Endothelial cell of umbilical vein (primary cell): ENCODE results near the gene EIF4A3.

Source experiments
- CTCF ChIP-seq, 2 donors: IDR thresholded peaks; 1 replicate in 1 of 2; 2 replicates in 1 of 2; pipeline ENCODE4 v1.5.1; 2011; ENCODE audit warnings: low read length in 2 of 2, mild to moderate bottlenecking in 2 of 2, moderate library complexity in 2 of 2, control low read depth in 1 of 2, inconsistent platforms in 1 of 2, low read depth in 1 of 2; ENCODE audit not compliant: insufficient read depth in 1 of 2; ENCODE audit errors: extremely low read depth in 1 of 2
- EZH2 ChIP-seq: IDR thresholded peaks from 2 replicates; pipeline ENCODE4 v1.6.1; 2012; ENCODE audit warnings: borderline replicate concordance, low read depth, mild to moderate bottlenecking, moderate library complexity, low read length, inconsistent platforms; ENCODE audit not compliant: severe bottlenecking
- FOS ChIP-seq: IDR thresholded peaks from 2 replicates; pipeline ENCODE4 v1.6.1; 2011; ENCODE audit warnings: mild to moderate bottlenecking, low read length, moderate library complexity, borderline replicate concordance; ENCODE audit not compliant: insufficient read depth
- GATA2 ChIP-seq: IDR thresholded peaks from 2 replicates; pipeline ENCODE4 v1.7.0; 2011; ENCODE audit warnings: low read depth, mild to moderate bottlenecking, moderate library complexity, mixed read lengths, low read length; ENCODE audit not compliant: insufficient read length, insufficient read depth
- JUN ChIP-seq: IDR thresholded peaks from 2 replicates; pipeline ENCODE4 v1.6.1; 2011; ENCODE audit warnings: borderline replicate concordance, low read depth; ENCODE audit not compliant: insufficient read length, insufficient read depth
- MYC ChIP-seq: IDR thresholded peaks from one replicate; pipeline ENCODE4 v1.6.1; 2011; ENCODE audit warnings: mild to moderate bottlenecking, low read depth, low read length
- POLR2A ChIP-seq: IDR thresholded peaks from 2 replicates; pipeline ENCODE4 v1.6.1; 2012; ENCODE audit warnings: low read depth, mild to moderate bottlenecking, control low read depth, low read length
- POLR2AphosphoS5 ChIP-seq: IDR thresholded peaks from 2 replicates; pipeline ENCODE4 v1.6.1; 2012; ENCODE audit warnings: low read depth, mild to moderate bottlenecking, control low read depth, low read length, moderate library complexity; ENCODE audit not compliant: insufficient read depth
- TF ChIP-seq, protein P1 (sequence below): IDR thresholded peaks from 2 replicates; pipeline ENCODE4 v1.6.1; 2011; ENCODE audit not compliant: insufficient read depth, insufficient read length

DNA sequence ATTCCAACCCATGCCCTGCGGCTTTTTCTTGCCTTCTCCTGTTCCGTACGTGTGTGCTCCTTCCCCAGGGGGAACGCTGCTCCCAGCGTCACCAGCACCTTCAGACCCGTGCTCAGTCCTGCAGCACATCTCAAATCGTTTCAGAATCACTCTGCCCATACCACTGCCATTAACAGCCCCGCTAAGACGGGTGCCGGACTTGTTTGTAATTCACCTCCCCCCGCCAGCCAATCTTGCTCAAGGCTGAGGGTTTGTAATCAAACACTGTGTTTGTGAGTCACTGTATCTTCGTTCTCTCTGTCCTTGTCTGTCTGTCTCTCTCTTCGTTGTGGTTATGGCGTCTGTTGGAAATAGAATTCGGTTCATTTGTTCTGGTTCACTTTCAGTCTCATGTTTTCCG lies 40.2 kb upstream of the EIF4A3 start:
- TF ChIP-seq POLR2AphosphoS5 (no peak), CTCF (IDR thresholded peaks at IDR 0.05; ENCODE audit: extremely low read depth in 1 of 2, insufficient read depth in 1 of 2, low read depth in 1 of 2, low read length in 2 of 2) (no peak), GATA2 (no peak), EZH2 (no peak), POLR2A (no peak), FOS (no peak), JUN (no peak), MYC (no peak)
- TF ChIP-seq, protein P1, sequence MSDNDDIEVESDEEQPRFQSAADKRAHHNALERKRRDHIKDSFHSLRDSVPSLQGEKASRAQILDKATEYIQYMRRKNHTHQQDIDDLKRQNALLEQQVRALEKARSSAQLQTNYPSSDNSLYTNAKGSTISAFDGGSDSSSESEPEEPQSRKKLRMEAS: no peak
